HCT116 (cell line): ENCODE measurements around the gene TSPAN16. TPM values are rescaled to one million over a fixed set of nuclear protein-coding genes. Genes with fewer than 3 reads are reported as not detected.

Experiments
- ATAC-seq: fragments of 200-7000 bp; cut with Tn5 transposase; 2 replicates; pipeline ENCODE4 v1.9.1; 2020; ENCODE audit warnings: mild to moderate bottlenecking, moderate library complexity
- BruUV-seq: library from RNA; stranded (reverse); fragments of 400-500 nt; replicated peaks from 2 replicates; lab custom pipeline; 2021; lab: Mats Ljungman, UMichigan
- CTCF ChIA-PET: fragments of 300-600 bp; sonication (Branson Sonifier 250); formaldehyde crosslinking; loops from one replicate; lab custom pipeline; 2021; ENCODE audit warnings: antibody characterized with exemption; lab: Charles Lee
- POLR2A ChIA-PET: fragments of 300-600, 350-600 bp; sonication (Branson Sonifier 250); formaldehyde crosslinking; loops from one replicate; lab custom pipeline; 2021; ENCODE audit warnings: antibody characterized with exemption; lab: Charles Lee
- RAD21 ChIA-PET, 2 experiments: fragments of 300-600 bp; sonication (Branson Sonifier 250); formaldehyde crosslinking; loops; one replicate each; lab custom pipeline; 2023; ENCODE audit warnings: low total read pairs in 2 of 2; ENCODE audit not compliant: uncharacterized antibody in 2 of 2, unreplicated experiment in 2 of 2, low non-redundant PET in 1 of 2; lab: Charles Lee
- DNase-seq: peaks from one replicate; pipeline ENCODE4 v3.0.0-alpha.2; 2010; ENCODE audit warnings: low read depth, low spot score
- H2AFZ ChIP-seq: fragments of 200-600 bp; shearing (Covaris generic), sonication (generic); 2 replicates; pipeline ENCODE4 v1.6.1; 2017; ENCODE audit warnings: low read depth, mixed run types, mixed read lengths, antibody characterized with exemption, low read length; ENCODE audit not compliant: poor library complexity, severe bottlenecking
- H3K27ac ChIP-seq: 2 replicates; pipeline ENCODE4 v1.5.1; 2012; ENCODE audit warnings: low read depth, low read length
- H3K27me3 ChIP-seq: fragments of 200-600 bp; sonication (generic); 2 replicates; pipeline ENCODE4 v1.6.1; 2016; ENCODE audit warnings: mixed run types, low read length, mixed read lengths; ENCODE audit not compliant: insufficient read depth
- H3K36me3 ChIP-seq, 2 experiments: fragments of 200-500 bp in 1 of 2; fragments of 200-600 bp in 1 of 2; sonication (Bioruptor generic) in 1 of 2; sonication (generic) in 1 of 2; 2 replicates each; pipeline versions ENCODE4 v1.5.1 to v1.6.1; 2014 to 2016; ENCODE audit warnings: low read length in 2 of 2, inconsistent platforms in 1 of 2, mixed read lengths in 1 of 2, mixed run types in 1 of 2; ENCODE audit not compliant: insufficient read depth in 2 of 2, control insufficient read depth in 1 of 2
- H3K4me1 ChIP-seq, 2 experiments: fragments of 200-600 bp in 1 of 2; sonication (generic) in 1 of 2; 2 replicates each; pipeline versions ENCODE4 v1.5.1 to v1.6.1; 2012 to 2017; ENCODE audit warnings: low read length in 2 of 2, inconsistent platforms in 1 of 2, mild to moderate bottlenecking in 1 of 2, mixed read lengths in 1 of 2, mixed run types in 1 of 2, moderate library complexity in 1 of 2; ENCODE audit not compliant: insufficient read depth in 2 of 2, control insufficient read depth in 1 of 2
- H3K4me2 ChIP-seq: fragments of 200-600 bp; sonication (generic); 2 replicates; pipeline ENCODE4 v1.6.1; 2017; ENCODE audit warnings: mixed run types, low read length, mixed read lengths
- H3K4me3 ChIP-seq, 2 experiments: fragments of 200-600 bp in 1 of 2; sonication (generic) in 1 of 2; replicated peaks in 1 of 2; 2 replicates each; pipeline ENCODE4 v1.5.1; 2011 to 2016; ENCODE audit warnings: low read length in 2 of 2, control low read depth in 1 of 2, low read depth in 1 of 2, mild to moderate bottlenecking in 1 of 2, mixed read lengths in 1 of 2, mixed run types in 1 of 2
- H3K79me2 ChIP-seq: fragments of 200-600 bp; sonication (generic); 2 replicates; pipeline ENCODE4 v1.6.1; 2017; ENCODE audit warnings: mild to moderate bottlenecking, mixed run types, low read length, moderate library complexity, mixed read lengths; ENCODE audit not compliant: insufficient read depth
- H3K9ac ChIP-seq: fragments of 200-600 bp; sonication (generic); 2 replicates; pipeline ENCODE4 v1.6.1; 2016; ENCODE audit warnings: low read length, mixed read lengths
- H3K9me2 ChIP-seq: fragments of 200-600 bp; sonication (generic), shearing (Covaris generic); 2 replicates; pipeline ENCODE4 v1.6.1; 2017; ENCODE audit warnings: mixed run types, mild to moderate bottlenecking, moderate library complexity; ENCODE audit not compliant: insufficient read depth
- H3K9me3 ChIP-seq, 2 experiments: fragments of 200-500 bp in 1 of 2; fragments of 200-600 bp in 1 of 2; sonication (Bioruptor generic) in 1 of 2; sonication (generic) in 1 of 2; 2 replicates each; pipeline ENCODE4 v1.6.1; 2014 to 2017; ENCODE audit warnings: low read length in 2 of 2, mixed read lengths in 2 of 2, inconsistent platforms in 1 of 2, low read depth in 1 of 2, mild to moderate bottlenecking in 1 of 2, mixed run types in 1 of 2, moderate library complexity in 1 of 2; ENCODE audit not compliant: control insufficient read depth in 1 of 2, insufficient read depth in 1 of 2
- H4K20me1 ChIP-seq: fragments of 200-600 bp; sonication (generic), shearing (Covaris generic); 2 replicates; pipeline ENCODE4 v1.6.1; 2017; ENCODE audit warnings: mixed run types, mild to moderate bottlenecking, moderate library complexity; ENCODE audit not compliant: insufficient read depth
- ATF3 ChIP-seq: IDR thresholded peaks from 2 replicates; pipeline ENCODE4 v1.6.1; 2012
- CBX3 ChIP-seq: IDR thresholded peaks from 2 replicates; pipeline ENCODE4 v1.6.1; 2012; ENCODE audit warnings: low read depth
- CTCF ChIP-seq, 3 experiments: fragments of 200-600 bp in 1 of 3; sonication (generic) in 1 of 3; IDR thresholded peaks in 2 of 3; conservative IDR thresholded peaks in 1 of 3; 2 replicates each; pipeline ENCODE4 v1.5.1; 2012 to 2017; ENCODE audit warnings: low read depth in 2 of 3, low read length in 2 of 3, antibody characterized with exemption in 1 of 3, borderline replicate concordance in 1 of 3, control low read depth in 1 of 3, mild to moderate bottlenecking in 1 of 3, mixed read lengths in 1 of 3, mixed run types in 1 of 3, moderate library complexity in 1 of 3; ENCODE audit not compliant: insufficient read depth in 1 of 3
- EGR1 ChIP-seq: IDR thresholded peaks from 2 replicates; pipeline ENCODE4 v1.6.1; 2012; ENCODE audit warnings: low read depth
- ELF1 ChIP-seq: IDR thresholded peaks from 2 replicates; pipeline ENCODE4 v1.6.1; 2012; ENCODE audit warnings: low read depth, borderline replicate concordance
- EZH2 ChIP-seq: fragments of 200-600 bp; sonication (generic); IDR thresholded peaks from 2 replicates; pipeline ENCODE4 v1.6.1; 2017; ENCODE audit warnings: antibody characterized with exemption, mixed run types
- EZH2phosphoT487 ChIP-seq: fragments of 200-600 bp; IDR thresholded peaks from 2 replicates; pipeline ENCODE4 v1.6.1; 2018; ENCODE audit warnings: antibody characterized with exemption, borderline replicate concordance
- JUND ChIP-seq: IDR thresholded peaks from 2 replicates; pipeline ENCODE4 v1.6.1; 2012
- POLR2A ChIP-seq: IDR thresholded peaks from 2 replicates; pipeline ENCODE4 v1.7.0; 2011; ENCODE audit warnings: borderline replicate concordance; ENCODE audit not compliant: insufficient read depth, insufficient read length; ENCODE audit errors: extremely low read depth
- POLR2AphosphoS5 ChIP-seq: IDR thresholded peaks from 2 replicates; pipeline ENCODE4 v1.6.1; 2011; ENCODE audit warnings: mild to moderate bottlenecking, low read depth, low read length, moderate library complexity
- RAD21 ChIP-seq: IDR thresholded peaks from 2 replicates; pipeline ENCODE4 v1.6.1; 2012; ENCODE audit warnings: low read depth, mild to moderate bottlenecking
- REST ChIP-seq: IDR thresholded peaks from 2 replicates; pipeline ENCODE4 v1.6.1; 2012; ENCODE audit warnings: low read depth
- SIN3A ChIP-seq: IDR thresholded peaks from 2 replicates; pipeline ENCODE4 v1.6.1; 2012; ENCODE audit warnings: low read depth
- SP1 ChIP-seq: IDR thresholded peaks from 2 replicates; pipeline ENCODE4 v1.6.1; 2012; ENCODE audit warnings: low read depth
- SRF ChIP-seq: IDR thresholded peaks from 2 replicates; pipeline ENCODE4 v1.6.1; 2012; ENCODE audit warnings: low read depth
- TCF7L2 ChIP-seq: IDR thresholded peaks from 2 replicates; pipeline ENCODE4 v1.7.0; 2011; ENCODE audit warnings: borderline replicate concordance, inconsistent platforms; ENCODE audit not compliant: insufficient read depth, insufficient read length; ENCODE audit errors: extremely low read depth
- YY1 ChIP-seq: IDR thresholded peaks from 2 replicates; pipeline ENCODE4 v1.6.1; 2011; ENCODE audit warnings: low read length, low read depth, moderate library complexity, mild to moderate bottlenecking; ENCODE audit not compliant: insufficient replicate concordance; ENCODE audit errors: extremely low read depth
- ZFX ChIP-seq: fragments of 450-650 bp; IDR thresholded peaks from 2 replicates; pipeline ENCODE4 v1.6.1; 2017
- ZNF274 ChIP-seq: fragments of 200-500 bp; sonication (Bioruptor generic); IDR thresholded peaks from 2 replicates; pipeline ENCODE4 v1.6.1; 2014; ENCODE audit warnings: mild to moderate bottlenecking, low read depth, low read length, inconsistent platforms
- intact Hi-C: fragments of 100-400 bp; cut with micrococcal nuclease; formaldehyde crosslinking; loops from 2 replicates; pipeline ENCODE4 v1.10.0; 2022
- total RNA-seq: library from RNA; stranded (reverse); gene quantifications from one replicate; pipeline ENCODE4 v1.2.1, GENCODE V29; 2021; ENCODE audit not compliant: unreplicated experiment
- TF ChIP-seq, protein P1 (sequence below): IDR thresholded peaks from 2 replicates; pipeline ENCODE4 v1.6.1; 2012

The TSPAN16 gene
- total RNA-seq, 1 experiment from 2014 or later = not detected

DNA sequence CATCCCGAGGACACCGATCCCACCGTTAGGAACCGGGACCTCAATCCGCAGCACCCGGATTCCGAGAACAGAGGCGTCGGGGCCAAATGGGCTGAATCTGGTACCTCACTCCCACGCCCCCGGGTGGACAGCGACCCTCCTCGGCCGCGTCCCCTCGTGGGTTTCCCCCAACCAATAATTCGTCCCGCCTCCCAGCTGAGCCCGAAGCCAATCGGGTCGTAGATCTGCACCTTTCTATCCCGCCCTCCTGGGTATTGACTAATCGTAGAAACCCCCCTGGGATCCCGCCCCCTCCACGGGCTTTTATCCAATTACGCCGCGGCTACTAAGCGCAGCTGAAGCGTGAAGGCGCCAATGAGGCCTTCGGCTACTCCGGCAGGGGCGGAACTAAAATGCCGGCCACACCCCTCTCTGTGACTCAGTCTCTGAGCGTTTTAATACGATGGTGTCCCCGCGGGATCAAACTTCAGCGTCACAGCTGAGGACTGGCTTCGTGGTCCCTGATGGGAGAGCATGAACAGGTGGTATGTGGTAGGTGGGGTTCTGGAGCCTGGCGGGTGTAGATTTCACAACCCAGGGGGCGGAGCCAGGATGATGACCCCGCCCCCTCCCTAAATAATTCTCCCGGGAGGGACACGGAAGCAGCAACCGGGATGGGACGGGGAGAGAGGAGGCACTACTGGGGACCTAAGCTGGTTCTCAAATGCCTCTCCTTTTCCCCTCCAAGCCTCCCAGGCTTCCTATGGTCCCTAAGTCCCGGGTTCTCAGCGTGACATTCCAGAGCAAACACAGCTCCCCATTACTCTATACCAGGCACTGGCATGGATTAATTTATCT is 50.4 kb downstream of the TSPAN16 start, which contains the start of the genes CCDC159 and TMEM205:
CCDC159 (plus strand) TSS at position 416 of the 837 bp plus-strand sequence; CDS start at position 504, 88 bp downstream.
TMEM205 (minus strand) TSS at position 165 of the 837 bp plus-strand sequence. CDS start 649 bp downstream, outside the sequence.
- intact Hi-C loops = no loop called here
- Histone ChIP-seq H2AFZ (no peak within 1 kb of the TSS), H3K36me3 (peaks cover 0 to 5% of the 10 kb centered on the region in 2 experiments; a peak in 2 of 4 replicates), H3K4me1 (peaks cover 25 to 51% of the 10 kb centered on the region in 2 experiments), H3K79me2 (0 out of 2 replicates have a peak, but pooled peaks cover 9% of the 10 kb centered on the region), H3K4me3 (peak within 1 kb of the TSS; percentile 86 to 88), H3K27me3 (no peaks in the 10 kb centered on the region), H3K4me2 (peak within 1 kb of the TSS; percentile 94), H3K9ac (peak within 1 kb of the TSS; percentile 90), H3K9me3 (peaks cover 3 to 13% of the 10 kb centered on the region in 2 experiments; a peak in 2 of 4 replicates), H3K9me2 (no peaks in the 10 kb centered on the region), H3K27ac (peak within 1 kb of the TSS; percentile 67), H4K20me1 (no peaks in the 10 kb centered on the region)
- TSS peak; percentile 96 for BruUV-seq
- POLR2A ChIA-PET = interaction anchor here (0.6 to 3.0 kb wide), 6 partner anchors 29 to 72 kb away, joined by 3 to 16 read pairs (median 5); partner anchors contain the start of genes EPOR, RGL3 and SWSAP1
- RAD21 ChIA-PET = interaction anchor here in 1 of 2 experiments (0.5 to 0.6 kb wide), 2 partner anchors 9 to 73 kb away, joined by 3 to 12 read pairs; partner anchors contain the start of gene RGL3
- CTCF ChIA-PET = interaction anchor here (1.1 to 2.4 kb wide), 4 partner anchors 28 to 52 kb away, joined by 5 to 8 read pairs (median 7); partner anchors contain the start of genes EPOR and SWSAP1
- peak; percentile 100 for DNase-seq
- ATAC-seq = peak; percentile 91
- TF ChIP-seq CTCF (IDR thresholded peaks at IDR 0.05 in 2 of 3, conservative IDR thresholded peaks at IDR 0.05 in 1 of 3; ENCODE audit: borderline replicate concordance in 1 of 3, insufficient read depth in 1 of 3, low read depth in 2 of 3, low read length in 2 of 3) (no peak), EZH2phosphoT487 (no peak), ZNF274 (no peak), JUND (no peak; the same call in 1 of the 2 replicates), CBX3 (0 out of 2 replicates have a peak, but pooled peaks have one; percentile 41), EZH2 (no peak), SP1 (peak; percentile 93), REST (no peak), POLR2AphosphoS5 (peak; percentile 93), ATF3 (no peak), TCF7L2 (no peak), YY1 (peak; percentile 82), ZFX (no peak), SIN3A (peak; percentile 51), EGR1 (peak; percentile 46; the same call in 1 of the 2 replicates), SRF (no peak), ELF1 (no peak; the same call in 1 of the 2 replicates), RAD21 (no peak), POLR2A (peak; percentile 43)
- TF ChIP-seq, protein P1, sequence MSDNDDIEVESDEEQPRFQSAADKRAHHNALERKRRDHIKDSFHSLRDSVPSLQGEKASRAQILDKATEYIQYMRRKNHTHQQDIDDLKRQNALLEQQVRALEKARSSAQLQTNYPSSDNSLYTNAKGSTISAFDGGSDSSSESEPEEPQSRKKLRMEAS = peak; percentile 97
